ENCODE results near the gene AFAP1L2. TPM values are rescaled to one million over a fixed set of nuclear protein-coding genes. Genes with fewer than 3 reads are reported as not detected.

AFAP1L2 gene
- polyA plus RNA-seq, 3 donors = 0.01 to 0.43 TPM; not detected in 1

DNA sequence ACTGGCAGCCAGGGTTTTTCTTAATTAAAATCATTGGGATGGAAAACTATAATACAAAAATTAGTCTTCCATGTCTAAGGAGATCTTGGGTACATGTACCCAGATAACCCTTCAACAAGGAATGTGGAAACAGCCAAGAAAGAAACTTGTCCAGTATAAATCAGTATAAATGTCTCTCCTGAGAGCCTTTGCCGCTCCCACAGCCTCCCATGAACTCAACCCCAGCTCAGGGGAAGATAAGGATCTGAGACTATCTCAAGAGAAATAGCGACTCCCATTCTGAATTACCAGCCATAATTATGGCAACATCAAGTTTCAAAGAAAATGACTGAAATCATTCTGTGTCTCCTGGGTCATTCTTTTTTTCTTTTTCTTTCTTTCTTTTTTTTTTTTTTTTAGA lies 32.6 kb upstream of the AFAP1L2 start:
- DNase-seq = no peak
- no peaks in the 10 kb centered on the region for H3K9me3 ChIP-seq (replicated peaks in 1 of 2; ENCODE audit: control insufficient read depth in 1 of 2, insufficient read depth in 1 of 2, low read length in 2 of 2)
- Mint-ChIP-seq H3K4me1 (peaks cover 6% of the 10 kb centered on the region), H3K9me3 (no peaks in the 10 kb centered on the region), H3K27me3 (ENCODE audit: low read depth in 3 of 3) (peaks cover 0 to 2% (median 0%) of the 10 kb centered on the region in 3 donors), H3K36me3 (no peaks in the 10 kb centered on the region), H3K27ac (no peak overlapping the region), H3K4me3 (no peak overlapping the region)
- no peaks in the 10 kb centered on the region for H3K36me3 ChIP-seq (replicated peaks in 1 of 2; ENCODE audit: control insufficient read depth in 1 of 2, insufficient read depth in 2 of 2, low read length in 2 of 2)
- intact Hi-C loops (cut with micrococcal nuclease) = no loop called here
- H4K20me1 ChIP-seq (ENCODE audit: insufficient read depth, low read length) = no peaks in the 10 kb centered on the region
- no peaks in the 10 kb centered on the region for H3K79me2 ChIP-seq (ENCODE audit: insufficient read depth, low read length)
- H3K9ac ChIP-seq (ENCODE audit: insufficient read depth, low read length, poor library complexity, severe bottlenecking) = no peak overlapping the region
- 100% methylated on average over 1 of the region's 2 CpGs for WGBS (ENCODE audit: insufficient coverage)
- no peaks in the 10 kb centered on the region for H3K27me3 ChIP-seq (ENCODE audit: control insufficient read depth in 2 of 2, insufficient read depth in 2 of 2, low read length in 2 of 2)
- TF ChIP-seq, protein P1, sequence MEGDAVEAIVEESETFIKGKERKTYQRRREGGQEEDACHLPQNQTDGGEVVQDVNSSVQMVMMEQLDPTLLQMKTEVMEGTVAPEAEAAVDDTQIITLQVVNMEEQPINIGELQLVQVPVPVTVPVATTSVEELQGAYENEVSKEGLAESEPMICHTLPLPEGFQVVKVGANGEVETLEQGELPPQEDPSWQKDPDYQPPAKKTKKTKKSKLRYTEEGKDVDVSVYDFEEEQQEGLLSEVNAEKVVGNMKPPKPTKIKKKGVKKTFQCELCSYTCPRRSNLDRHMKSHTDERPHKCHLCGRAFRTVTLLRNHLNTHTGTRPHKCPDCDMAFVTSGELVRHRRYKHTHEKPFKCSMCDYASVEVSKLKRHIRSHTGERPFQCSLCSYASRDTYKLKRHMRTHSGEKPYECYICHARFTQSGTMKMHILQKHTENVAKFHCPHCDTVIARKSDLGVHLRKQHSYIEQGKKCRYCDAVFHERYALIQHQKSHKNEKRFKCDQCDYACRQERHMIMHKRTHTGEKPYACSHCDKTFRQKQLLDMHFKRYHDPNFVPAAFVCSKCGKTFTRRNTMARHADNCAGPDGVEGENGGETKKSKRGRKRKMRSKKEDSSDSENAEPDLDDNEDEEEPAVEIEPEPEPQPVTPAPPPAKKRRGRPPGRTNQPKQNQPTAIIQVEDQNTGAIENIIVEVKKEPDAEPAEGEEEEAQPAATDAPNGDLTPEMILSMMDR (IDR thresholded peaks at IDR 0.05) = no peak
- H3K27ac ChIP-seq (ENCODE audit: low read depth in 1 of 2, low read length in 2 of 2) = no peak overlapping the region
- no peaks in the 10 kb centered on the region for H3K4me1 ChIP-seq (ENCODE audit: control insufficient read depth in 1 of 2, insufficient read depth in 2 of 2, low read length in 2 of 2)
- H3K4me3 ChIP-seq (replicated peaks in 1 of 3; ENCODE audit: low read depth in 2 of 3, low read length in 3 of 3) = no peak overlapping the region
- H2AFZ ChIP-seq (ENCODE audit: insufficient read depth, low read depth, low read length, poor library complexity, severe bottlenecking) = no peak overlapping the region
- H3K4me2 ChIP-seq (replicated peaks; ENCODE audit: extremely low read depth, low read length, poor library complexity, severe bottlenecking) = no peak overlapping the region

- Histone ChIP-seq H3K27me3 (ENCODE audit: control insufficient read depth in 2 of 2, insufficient read depth in 2 of 2, low read length in 2 of 2) (no peaks in the 10 kb centered on the region), H3K9me3 (replicated peaks in 1 of 2; ENCODE audit: control insufficient read depth in 1 of 2, insufficient read depth in 1 of 2, low read length in 2 of 2) (no peaks in the 10 kb centered on the region), H3K9ac (ENCODE audit: insufficient read depth, low read length, poor library complexity, severe bottlenecking) (no peak overlapping the region), H4K20me1 (ENCODE audit: insufficient read depth, low read length) (no peaks in the 10 kb centered on the region), H3K36me3 (replicated peaks in 1 of 2; ENCODE audit: control insufficient read depth in 1 of 2, insufficient read depth in 2 of 2, low read length in 2 of 2) (no peaks in the 10 kb centered on the region), H2AFZ (ENCODE audit: insufficient read depth, low read depth, low read length, poor library complexity, severe bottlenecking) (no peak overlapping the region), H3K79me2 (ENCODE audit: insufficient read depth, low read length) (no peaks in the 10 kb centered on the region), H3K27ac (ENCODE audit: low read depth in 1 of 2, low read length in 2 of 2) (no peak overlapping the region), H3K4me3 (replicated peaks in 1 of 3; ENCODE audit: low read depth in 2 of 3, low read length in 3 of 3) (no peak overlapping the region), H3K4me1 (ENCODE audit: control insufficient read depth in 1 of 2, insufficient read depth in 2 of 2, low read length in 2 of 2) (no peaks in the 10 kb centered on the region), H3K4me2 (replicated peaks; ENCODE audit: extremely low read depth, low read length, poor library complexity, severe bottlenecking) (no peak overlapping the region)
- peaks cover 0 to 1% (median 0%) of the 10 kb centered on the region in 7 donors for H3K9me3 Mint-ChIP-seq
- intact Hi-C loops (cut with micrococcal nuclease) = no loop called here
- H3K27ac Mint-ChIP-seq = no peak overlapping the region
- H3K4me1 Mint-ChIP-seq = peaks cover 6% of the 10 kb centered on the region
- TF ChIP-seq, protein P1 (IDR thresholded peaks at IDR 0.05) = no peak
- peaks cover 1 to 2% (median 2%) of the 10 kb centered on the region in 3 donors for H3K27me3 Mint-ChIP-seq (ENCODE audit: low read depth in 3 of 3)
- DNase-seq = no peak
- WGBS (ENCODE audit: insufficient coverage) = 91% methylated on average over 2 of the region's 4 CpGs
- H3K4me3 Mint-ChIP-seq = no peak overlapping the region
- H3K36me3 Mint-ChIP-seq = no peaks in the 10 kb centered on the region
These were observed 28.3 kb upstream of the AFAP1L2 start for GRCh38 chr10:114432566-114433093.
